ENCODE data around the gene NFATC2. TPM values are rescaled to one million over a fixed set of nuclear protein-coding genes. Genes with fewer than 3 reads are reported as not detected.

Gene NFATC2
- total RNA-seq, 1 donor from 2014 or later, result 0.89 TPM

GRCh38 chr20:51487565-51488268, 54.8 kb downstream of the NFATC2 start:
- Mint-ChIP-seq H3K36me3 (ENCODE audit: unreplicated experiment) (no peaks in the 10 kb centered on the region), H3K4me3 (ENCODE audit: unreplicated experiment) (no peak overlapping the region), H3K27me3 (ENCODE audit: unreplicated experiment) (peaks cover 3% of the 10 kb centered on the region), H3K27ac (ENCODE audit: unreplicated experiment) (peak overlapping the region; percentile 64), H3K4me1 (ENCODE audit: unreplicated experiment) (peaks cover 17% of the 10 kb centered on the region), H3K9me3 (ENCODE audit: unreplicated experiment) (no peaks in the 10 kb centered on the region)
- DNase-seq (ENCODE audit: extremely low spot score, unreplicated experiment), result no peak
- TF ChIP-seq CTCF (IDR thresholded peaks at IDR 0.05), result no peak

GRCh38 chr20:51487076-51487475, 55.4 kb downstream of the NFATC2 start:
- DNase-seq (ENCODE audit: extremely low spot score, unreplicated experiment), result no peak
- Mint-ChIP-seq H3K4me3 (ENCODE audit: unreplicated experiment) (no peak overlapping the region), H3K27ac (ENCODE audit: unreplicated experiment) (no peak overlapping the region), H3K9me3 (ENCODE audit: unreplicated experiment) (no peaks in the 10 kb centered on the region), H3K4me1 (ENCODE audit: unreplicated experiment) (peaks cover 17% of the 10 kb centered on the region), H3K36me3 (ENCODE audit: unreplicated experiment) (no peaks in the 10 kb centered on the region), H3K27me3 (ENCODE audit: unreplicated experiment) (peaks cover 3% of the 10 kb centered on the region)
- no peak for TF ChIP-seq CTCF (IDR thresholded peaks at IDR 0.05)

GRCh38 chr20:51486197-51487005, 56.1 kb downstream of the NFATC2 start:
- no peaks in the 10 kb centered on the region for H3K36me3 Mint-ChIP-seq (ENCODE audit: unreplicated experiment)
- H3K27ac Mint-ChIP-seq (ENCODE audit: unreplicated experiment), result no peak overlapping the region
- no peak for TF ChIP-seq CTCF (IDR thresholded peaks at IDR 0.05)
- H3K4me3 Mint-ChIP-seq (ENCODE audit: unreplicated experiment), result no peak overlapping the region
- H3K4me1 Mint-ChIP-seq (ENCODE audit: unreplicated experiment), result peaks cover 17% of the 10 kb centered on the region
- no peak for DNase-seq (ENCODE audit: extremely low spot score, unreplicated experiment)
- no peaks in the 10 kb centered on the region for H3K9me3 Mint-ChIP-seq (ENCODE audit: unreplicated experiment)
- peaks cover 3% of the 10 kb centered on the region for H3K27me3 Mint-ChIP-seq (ENCODE audit: unreplicated experiment)

GRCh38 chr20:51484831-51485230, 57.7 kb downstream of the NFATC2 start:
- DNase-seq (ENCODE audit: extremely low spot score, unreplicated experiment), result no peak
- H3K27me3 Mint-ChIP-seq (ENCODE audit: unreplicated experiment), result peaks cover 3% of the 10 kb centered on the region
- no peaks in the 10 kb centered on the region for H3K36me3 Mint-ChIP-seq (ENCODE audit: unreplicated experiment)
- H3K27ac Mint-ChIP-seq (ENCODE audit: unreplicated experiment), result no peak overlapping the region
- H3K9me3 Mint-ChIP-seq (ENCODE audit: unreplicated experiment), result no peaks in the 10 kb centered on the region
- peaks cover 17% of the 10 kb centered on the region for H3K4me1 Mint-ChIP-seq (ENCODE audit: unreplicated experiment)
- H3K4me3 Mint-ChIP-seq (ENCODE audit: unreplicated experiment), result no peak overlapping the region
- TF ChIP-seq CTCF (IDR thresholded peaks at IDR 0.05), result no peak

- Mint-ChIP-seq H3K36me3 (ENCODE audit: unreplicated experiment) (no peaks in the 10 kb centered on the region), H3K27ac (ENCODE audit: unreplicated experiment) (no peak overlapping the region), H3K4me3 (ENCODE audit: unreplicated experiment) (no peak overlapping the region), H3K9me3 (ENCODE audit: unreplicated experiment) (no peaks in the 10 kb centered on the region), H3K27me3 (ENCODE audit: unreplicated experiment) (peaks cover 3% of the 10 kb centered on the region), H3K4me1 (ENCODE audit: unreplicated experiment) (peaks cover 17% of the 10 kb centered on the region)
- TF ChIP-seq CTCF (IDR thresholded peaks at IDR 0.05), result no peak
- no peak for DNase-seq (ENCODE audit: extremely low spot score, unreplicated experiment)
Observed at GRCh38 chr20:51484141-51484815, 58.2 kb downstream of the NFATC2 start.

All from osteocyte (in vitro differentiated cells).